ENCODE measurements around the gene NPFFR1.

- TF ChIP-seq, protein P1, sequence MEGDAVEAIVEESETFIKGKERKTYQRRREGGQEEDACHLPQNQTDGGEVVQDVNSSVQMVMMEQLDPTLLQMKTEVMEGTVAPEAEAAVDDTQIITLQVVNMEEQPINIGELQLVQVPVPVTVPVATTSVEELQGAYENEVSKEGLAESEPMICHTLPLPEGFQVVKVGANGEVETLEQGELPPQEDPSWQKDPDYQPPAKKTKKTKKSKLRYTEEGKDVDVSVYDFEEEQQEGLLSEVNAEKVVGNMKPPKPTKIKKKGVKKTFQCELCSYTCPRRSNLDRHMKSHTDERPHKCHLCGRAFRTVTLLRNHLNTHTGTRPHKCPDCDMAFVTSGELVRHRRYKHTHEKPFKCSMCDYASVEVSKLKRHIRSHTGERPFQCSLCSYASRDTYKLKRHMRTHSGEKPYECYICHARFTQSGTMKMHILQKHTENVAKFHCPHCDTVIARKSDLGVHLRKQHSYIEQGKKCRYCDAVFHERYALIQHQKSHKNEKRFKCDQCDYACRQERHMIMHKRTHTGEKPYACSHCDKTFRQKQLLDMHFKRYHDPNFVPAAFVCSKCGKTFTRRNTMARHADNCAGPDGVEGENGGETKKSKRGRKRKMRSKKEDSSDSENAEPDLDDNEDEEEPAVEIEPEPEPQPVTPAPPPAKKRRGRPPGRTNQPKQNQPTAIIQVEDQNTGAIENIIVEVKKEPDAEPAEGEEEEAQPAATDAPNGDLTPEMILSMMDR (IDR thresholded peaks at IDR 0.05) = no peak
- no peak for TF ChIP-seq POLR2A (IDR thresholded peaks at IDR 0.05)
These were observed 28.4 kb upstream of the NPFFR1 start for GRCh38 chr10:70312249-70312648.
